Caki2 (cell line): ENCODE results near the gene FASTKD2. TPM values are rescaled to one million over a fixed set of nuclear protein-coding genes. Genes with fewer than 3 reads are reported as not detected.

ENCODE experiments used
- DNase-seq: peaks from one replicate; pipeline ENCODE4 v3.0.0-alpha.2; 2015; ENCODE audit warnings: low read depth
- in situ Hi-C: cut with HindIII; loops from 2 replicates; pipeline ENCODE4 v1.10.0; 2016; ENCODE audit warnings: low sequenced_read_pairs, low pct_unique_long_range_greater_than_20kb, mixed read lengths
- total RNA-seq: library from RNA; depleted of rRNA; stranded (reverse); fragments of >200 nt; shearing (Covaris generic); gene quantifications from 2 replicates; pipeline ENCODE4 v1.2.3, GENCODE V29; 2014; ENCODE audit warnings: low replicate concordance; rRNA removed

Gene FASTKD2
- total RNA-seq, 1 experiment from 2014 or later: 30.8 TPM

DNA sequence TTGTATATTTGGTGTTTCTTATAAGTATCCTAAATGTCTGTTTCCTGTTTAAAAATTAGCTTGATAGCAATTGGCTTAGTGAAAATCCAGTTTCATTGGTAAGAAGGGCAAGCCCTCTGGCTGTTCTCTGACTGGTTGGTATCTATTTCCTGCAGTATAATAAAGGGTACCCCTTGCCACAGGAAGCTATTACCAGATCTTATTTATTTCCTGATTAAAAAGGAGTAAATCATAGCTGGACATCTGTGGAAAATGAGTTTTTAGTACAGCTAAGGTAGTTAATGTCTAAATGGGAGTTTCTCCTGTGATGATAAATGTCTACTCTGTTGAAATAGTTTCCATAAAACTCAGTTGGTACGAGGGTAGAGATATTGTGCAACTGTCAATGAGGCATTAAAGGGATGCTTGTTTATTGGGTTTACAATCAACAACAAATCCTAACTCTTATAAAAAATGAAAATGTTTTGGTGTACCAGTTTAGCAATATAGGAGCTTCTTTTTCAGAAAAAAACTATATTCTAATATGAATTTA lies 58.7 kb downstream of the FASTKD2 start:
- no peak for DNase-seq
- in situ Hi-C loops: no loop called here

DNA sequence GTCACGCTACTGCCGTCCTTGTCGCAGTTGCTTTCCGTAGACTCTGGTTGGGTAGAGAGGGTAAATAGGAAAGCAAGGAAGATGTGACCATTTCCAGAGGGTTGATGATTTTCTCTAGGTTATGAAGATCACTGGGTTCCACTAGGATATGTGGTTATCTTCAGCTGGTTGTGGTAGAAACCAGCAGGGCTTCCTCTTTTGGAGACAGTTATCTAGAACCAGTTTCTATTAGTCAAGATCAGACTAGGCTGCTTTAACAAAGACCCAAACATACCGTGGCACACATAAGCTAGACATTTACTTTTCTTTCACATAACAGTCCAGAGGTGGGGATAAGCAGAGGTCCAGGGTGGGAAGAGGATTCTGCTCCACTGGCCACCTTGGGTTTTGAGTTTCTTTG lies 59.6 kb downstream of the FASTKD2 start:
- DNase-seq: no peak
- in situ Hi-C loops: no loop called here

DNA sequence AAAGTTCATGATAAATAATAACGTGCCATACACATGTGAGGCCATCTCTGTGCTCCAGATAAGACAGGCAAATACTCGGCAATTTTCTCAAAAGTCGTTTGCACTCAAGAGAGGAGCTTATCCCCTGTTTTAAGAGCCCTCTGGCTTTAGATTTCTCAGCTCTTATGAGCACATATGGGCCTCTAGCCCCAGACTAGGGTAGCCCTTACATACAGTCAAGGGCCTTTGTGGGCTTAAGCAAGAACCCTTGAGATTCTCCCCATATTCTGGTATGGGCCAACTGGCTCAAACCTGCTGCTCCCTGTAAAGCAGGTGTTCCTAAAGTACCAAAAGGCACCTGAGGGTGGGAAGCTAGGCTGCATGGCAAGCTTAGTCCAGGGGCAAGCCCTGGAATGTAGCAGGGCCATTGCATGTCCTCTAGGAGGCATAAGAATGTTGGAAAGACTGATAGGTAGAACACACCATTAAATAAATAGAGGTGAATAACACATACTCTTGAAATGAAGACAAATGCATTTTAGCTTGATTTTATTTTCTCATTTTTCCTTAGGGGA lies 66.1 kb downstream of the FASTKD2 start:
- no peak for DNase-seq
- in situ Hi-C loops: no loop called here

DNA sequence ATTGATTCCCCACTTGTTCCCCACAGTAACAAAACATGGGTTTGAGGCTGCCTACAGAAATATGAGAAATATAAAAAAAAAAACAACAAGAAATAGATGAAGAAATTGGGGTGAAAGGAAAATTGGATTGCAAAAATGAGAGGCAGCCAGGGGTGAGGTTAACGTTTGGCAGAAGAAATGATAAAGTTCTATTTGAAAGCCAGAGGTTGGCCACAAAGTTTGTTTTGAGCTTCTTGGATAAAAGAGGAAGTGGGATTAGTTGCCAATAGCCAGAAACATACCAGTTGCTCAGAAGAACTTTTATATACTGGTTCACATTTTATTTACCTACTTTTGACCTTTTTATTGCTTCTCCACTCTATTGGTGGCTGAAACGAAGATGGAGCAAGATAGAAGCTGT lies 67.5 kb downstream of the FASTKD2 start:
- in situ Hi-C loops: no loop called here

DNA sequence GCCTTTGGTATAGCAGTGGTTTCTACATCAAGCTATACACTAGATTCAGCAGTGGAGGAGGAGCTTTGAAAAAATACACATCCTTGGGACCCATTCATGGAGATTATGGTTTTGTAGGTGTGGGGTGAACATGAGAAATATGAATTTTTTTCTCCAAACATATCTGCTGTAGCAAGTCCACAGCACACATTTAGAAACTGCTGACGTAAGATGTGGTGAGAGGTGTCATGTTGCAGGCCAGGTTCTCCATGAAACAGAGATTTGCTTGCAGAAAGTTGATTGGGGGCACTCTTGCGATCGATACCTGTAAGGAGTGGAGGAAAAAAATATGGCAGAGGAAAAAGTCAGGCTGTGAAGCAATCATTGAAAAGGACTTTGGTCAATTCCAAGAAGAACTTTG lies 67.9 kb downstream of the FASTKD2 start:
- no peak for DNase-seq
- in situ Hi-C loops: no loop called here

More for the DNA sequence above, 67.5 kb downstream of the FASTKD2 start:
- DNase-seq: no peak

DNA sequence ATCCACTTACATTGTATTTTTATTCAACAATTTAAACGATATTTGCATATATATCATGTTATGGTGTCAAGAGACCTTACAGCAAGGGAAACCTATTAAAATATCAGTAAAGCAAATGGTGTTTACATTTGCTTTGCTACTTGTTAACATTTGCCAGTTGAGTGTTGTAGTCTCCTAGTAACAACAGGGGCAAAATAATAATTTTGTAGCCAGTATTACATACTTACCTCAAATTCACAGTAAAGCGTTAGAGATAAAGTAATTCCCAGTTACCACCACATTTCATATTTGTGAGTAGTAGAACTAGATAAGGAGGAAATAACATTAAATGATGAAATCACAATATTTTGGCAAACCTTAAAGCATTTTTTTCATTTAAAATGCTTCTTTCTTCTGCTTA lies 71.3 kb downstream of the FASTKD2 start:
- no peak for DNase-seq
- in situ Hi-C loops: no loop called here

DNA sequence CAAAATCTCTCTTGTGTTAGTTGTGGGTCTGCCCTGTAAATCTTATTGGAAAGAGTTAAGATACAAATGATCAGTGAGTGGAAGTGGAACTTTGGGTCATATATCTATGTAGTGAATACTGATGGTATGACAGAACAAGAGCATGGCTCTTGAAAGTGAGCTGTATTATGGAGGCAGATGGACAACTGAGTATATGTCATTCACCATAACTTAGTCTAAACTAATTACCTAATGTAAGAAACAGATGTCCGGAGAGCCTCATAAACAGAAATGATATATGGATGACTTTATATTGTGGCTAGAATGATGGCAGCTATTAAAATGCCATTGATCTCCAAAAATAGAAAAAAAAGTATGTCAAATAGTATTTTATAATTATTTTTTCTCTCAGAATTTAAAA lies 72.4 kb downstream of the FASTKD2 start:
- in situ Hi-C loops: no loop called here
- no peak for DNase-seq

DNA sequence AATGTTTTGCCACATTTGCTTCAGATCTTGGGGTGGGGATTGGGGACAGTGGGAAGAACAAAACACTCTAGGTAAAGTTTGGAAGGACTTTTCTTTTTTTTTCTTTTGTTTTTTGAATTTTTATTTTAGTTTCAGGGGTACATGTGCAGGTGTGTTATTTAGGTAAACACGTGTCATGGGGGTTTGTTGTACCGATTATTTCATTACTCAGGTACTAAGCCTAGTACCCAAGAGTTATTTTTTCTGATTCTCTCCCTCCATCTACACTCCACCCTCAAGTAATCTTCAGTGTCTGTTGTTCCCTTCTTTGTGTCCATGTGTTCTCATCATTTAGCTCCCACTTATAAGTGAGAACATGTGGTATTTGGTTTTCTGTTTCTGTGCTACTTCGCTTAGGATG lies 73.3 kb downstream of the FASTKD2 start:
- DNase-seq: no peak
- in situ Hi-C loops: no loop called here

DNA sequence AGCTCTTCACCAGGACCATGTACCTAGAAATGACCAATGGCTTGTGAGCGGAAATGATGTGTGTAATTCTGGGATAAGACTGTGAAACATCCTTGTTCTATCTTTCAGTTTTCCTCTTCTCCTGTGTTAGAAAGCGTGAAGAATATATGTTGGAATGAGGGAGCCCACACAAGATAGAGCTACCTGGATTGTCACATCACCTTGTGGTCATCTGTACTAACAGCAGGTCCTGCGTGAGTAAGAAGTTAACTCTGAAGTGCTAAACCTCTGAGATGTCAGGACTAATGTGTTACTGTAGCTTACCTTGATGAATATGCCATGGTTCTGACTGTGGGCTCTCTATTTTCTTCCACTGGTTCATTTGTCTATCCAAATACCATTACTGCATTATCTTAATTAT lies 75.6 kb downstream of the FASTKD2 start:
- no peak for DNase-seq
- in situ Hi-C loops: no loop called here

Other genes starting within 250 kb of the FASTKD2 start
- gene FAM237A, start 123.1 kb upstream of the FASTKD2 start, total RNA-seq: not detected in 2 replicates
- gene DYTN, start 47.2 kb upstream of the FASTKD2 start, total RNA-seq: not detected in 2 replicates
- gene MDH1B, start 278 bp upstream of the FASTKD2 start, total RNA-seq: 5.2 and 5.4 TPM in 2 replicates
- gene CPO, start 173.9 kb downstream of the FASTKD2 start, total RNA-seq: 1.2 TPM in 1 of 2 replicates, not detected in the other